ENCODE results near the gene SETD4.

DNA sequence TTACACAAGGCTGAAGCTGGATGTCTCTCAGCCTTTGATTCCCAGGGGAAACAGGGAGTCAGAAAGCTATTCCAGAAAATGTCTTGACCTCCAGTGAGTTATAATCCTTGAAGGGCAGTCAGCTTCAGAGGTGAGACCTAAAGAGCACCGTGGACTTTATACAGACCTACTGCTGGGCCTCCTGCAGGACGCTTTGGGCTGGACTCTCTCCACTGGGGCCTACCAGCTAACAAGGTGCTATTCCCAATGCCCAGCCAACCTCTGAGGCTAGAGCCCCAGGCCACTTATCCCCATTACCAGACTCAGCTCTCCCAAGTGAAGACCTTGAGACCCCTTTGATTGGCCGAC lies 6.6 kb downstream of the SETD4 start:
- TF ChIP-seq, protein P1, sequence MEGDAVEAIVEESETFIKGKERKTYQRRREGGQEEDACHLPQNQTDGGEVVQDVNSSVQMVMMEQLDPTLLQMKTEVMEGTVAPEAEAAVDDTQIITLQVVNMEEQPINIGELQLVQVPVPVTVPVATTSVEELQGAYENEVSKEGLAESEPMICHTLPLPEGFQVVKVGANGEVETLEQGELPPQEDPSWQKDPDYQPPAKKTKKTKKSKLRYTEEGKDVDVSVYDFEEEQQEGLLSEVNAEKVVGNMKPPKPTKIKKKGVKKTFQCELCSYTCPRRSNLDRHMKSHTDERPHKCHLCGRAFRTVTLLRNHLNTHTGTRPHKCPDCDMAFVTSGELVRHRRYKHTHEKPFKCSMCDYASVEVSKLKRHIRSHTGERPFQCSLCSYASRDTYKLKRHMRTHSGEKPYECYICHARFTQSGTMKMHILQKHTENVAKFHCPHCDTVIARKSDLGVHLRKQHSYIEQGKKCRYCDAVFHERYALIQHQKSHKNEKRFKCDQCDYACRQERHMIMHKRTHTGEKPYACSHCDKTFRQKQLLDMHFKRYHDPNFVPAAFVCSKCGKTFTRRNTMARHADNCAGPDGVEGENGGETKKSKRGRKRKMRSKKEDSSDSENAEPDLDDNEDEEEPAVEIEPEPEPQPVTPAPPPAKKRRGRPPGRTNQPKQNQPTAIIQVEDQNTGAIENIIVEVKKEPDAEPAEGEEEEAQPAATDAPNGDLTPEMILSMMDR (conservative IDR thresholded peaks at IDR 0.05 in 1 of 2, IDR thresholded peaks at IDR 0.05 in 1 of 2; ENCODE audit: low read depth in 1 of 2, low read length in 2 of 2), result no peak
- TF ChIP-seq EZH2 (IDR thresholded peaks at IDR 0.05; ENCODE audit: low read length, missing control alignments), result no peak
